HG02642 (cell line): ENCODE data around the gene DTD1.

Experiments
- ATAC-seq: cut with Tn5 transposase; IDR thresholded peaks from one replicate; pipeline ENCODE4 v1.9.1; 2021; ENCODE audit warnings: mild to moderate bottlenecking; ENCODE audit not compliant: unreplicated experiment, poor library complexity

Gene DTD1

DNA sequence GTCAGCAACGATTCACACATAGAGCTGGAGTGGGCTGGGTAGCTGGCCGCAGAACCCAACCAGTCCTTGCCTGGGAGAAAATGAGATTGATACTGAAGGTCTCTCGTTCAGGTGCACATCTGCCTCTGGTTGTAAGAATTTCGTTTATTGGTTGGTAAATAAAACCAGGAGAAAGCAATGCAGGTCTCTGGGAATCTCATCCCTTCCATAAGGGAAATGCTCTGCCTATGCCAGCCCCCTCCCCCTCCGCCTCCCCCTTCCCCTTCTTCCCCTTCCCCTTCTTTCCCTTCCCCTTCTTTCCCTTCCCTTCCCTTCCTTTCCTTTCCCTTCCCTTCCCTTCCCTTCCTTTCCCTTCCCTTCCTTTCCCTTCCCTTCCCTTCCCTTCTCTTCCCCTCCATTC lies 107.3 kb downstream of the DTD1 start:
- ATAC-seq, result no peak

DNA sequence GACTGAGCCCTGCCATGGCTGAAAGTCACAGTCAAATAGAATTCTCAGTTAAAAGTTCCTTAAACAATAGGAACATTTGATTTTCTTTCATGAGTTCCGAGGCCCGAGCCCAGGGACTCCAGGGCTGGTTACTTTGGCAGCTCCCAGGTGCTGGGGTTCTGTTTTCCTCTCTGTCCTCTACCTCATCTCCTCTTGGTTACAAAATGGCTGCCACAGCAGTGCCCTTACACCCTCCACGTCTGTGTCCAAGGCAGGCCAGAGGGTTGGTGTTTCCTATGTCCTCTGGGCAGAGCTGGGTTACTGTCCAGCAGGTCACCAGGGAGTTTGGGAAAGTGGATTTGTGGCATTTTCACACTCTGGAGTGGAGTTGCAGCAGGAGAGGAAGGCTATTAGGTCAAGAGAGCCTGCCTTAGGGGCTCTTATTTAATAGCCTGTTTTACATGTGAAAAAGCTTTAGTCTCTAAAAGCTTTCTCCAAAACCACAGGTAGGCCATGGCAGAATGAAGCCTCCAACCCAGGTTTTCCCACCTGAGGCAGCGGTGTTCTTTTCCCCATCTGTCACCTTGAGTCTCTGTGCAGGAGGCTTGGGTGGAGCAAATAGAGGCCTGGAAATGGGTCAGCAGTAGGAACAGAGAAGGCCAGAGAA lies 111.0 kb downstream of the DTD1 start:
- ATAC-seq, result no peak

DNA sequence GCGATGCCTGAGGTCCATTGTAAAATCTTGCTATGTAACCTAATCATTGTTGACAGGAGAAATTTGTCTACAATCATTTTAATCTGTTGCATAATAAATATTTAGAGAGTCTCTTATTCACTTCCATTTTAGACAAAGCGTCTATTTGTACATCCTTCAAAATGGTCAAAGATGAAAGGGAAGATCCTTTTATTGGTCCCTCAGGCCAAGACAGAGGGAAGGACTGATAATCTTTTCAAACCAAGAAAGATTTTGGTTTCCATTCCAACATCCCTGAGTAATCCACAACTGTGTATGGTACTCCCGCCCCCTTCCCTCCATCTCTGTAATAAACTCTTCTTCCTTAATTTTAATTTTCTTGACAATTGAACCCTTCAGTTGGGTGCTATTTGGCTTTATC lies 114.1 kb downstream of the DTD1 start:
- no peak for ATAC-seq

DNA sequence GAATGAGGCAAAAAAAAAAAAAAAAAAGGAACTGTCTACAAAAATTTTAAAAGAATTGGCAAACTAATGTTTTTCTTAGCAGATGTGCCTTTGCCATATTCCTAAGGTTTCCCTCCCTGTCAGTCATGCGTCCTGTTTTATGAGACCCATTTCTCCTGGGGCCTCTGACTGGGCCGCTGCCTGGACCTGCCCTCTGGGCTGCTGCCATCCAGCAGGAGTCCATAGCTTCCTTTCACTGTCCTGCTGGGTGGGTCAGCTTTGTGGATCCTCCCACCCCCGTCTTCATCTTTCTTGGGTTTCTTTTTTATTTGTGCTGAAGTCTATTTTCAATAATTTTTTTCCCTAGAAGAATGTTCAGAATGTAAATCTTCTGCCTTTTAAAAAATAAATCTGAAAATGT lies 114.9 kb downstream of the DTD1 start:
- ATAC-seq, result no peak

DNA sequence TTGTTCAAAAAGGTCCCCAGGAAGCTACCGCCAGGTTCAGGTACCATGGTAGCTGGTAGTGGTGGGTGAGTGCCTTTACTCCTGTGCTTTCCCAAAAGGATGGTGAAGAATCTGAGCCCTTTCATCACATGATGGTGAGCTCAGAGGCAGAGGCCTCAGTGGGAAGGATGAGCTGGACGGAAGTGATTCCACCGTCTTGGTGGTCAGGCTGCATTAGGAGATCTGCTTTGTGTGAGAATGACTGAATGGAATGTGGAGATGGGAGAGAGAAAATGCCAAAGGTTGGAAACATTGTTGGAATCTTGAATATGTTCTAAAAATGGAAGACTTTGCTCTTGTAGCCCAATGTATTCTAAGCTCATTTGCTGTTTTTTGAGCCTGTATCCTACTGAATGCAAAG lies 117.6 kb downstream of the DTD1 start:
- ATAC-seq, result no peak

DNA sequence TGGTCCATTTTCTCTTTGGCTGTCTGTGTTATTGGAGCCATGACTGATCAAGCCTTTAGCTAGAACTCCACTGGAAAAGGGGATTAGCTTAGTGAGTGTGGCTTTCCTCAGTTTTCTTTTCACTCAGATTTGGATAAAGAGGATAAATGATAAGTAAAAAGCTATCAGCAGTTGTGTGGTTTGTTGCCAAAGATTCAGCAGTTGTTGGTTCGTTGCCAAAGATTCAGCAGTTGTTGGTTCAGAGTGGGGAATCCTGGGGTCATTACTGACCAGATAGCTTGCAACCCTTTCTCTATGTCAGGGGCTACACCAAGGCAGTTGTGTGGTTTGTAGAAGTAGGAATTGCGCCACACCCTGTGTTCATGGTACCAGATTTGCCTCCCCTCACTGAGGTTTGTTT lies 118.1 kb downstream of the DTD1 start:
- no peak for ATAC-seq

DNA sequence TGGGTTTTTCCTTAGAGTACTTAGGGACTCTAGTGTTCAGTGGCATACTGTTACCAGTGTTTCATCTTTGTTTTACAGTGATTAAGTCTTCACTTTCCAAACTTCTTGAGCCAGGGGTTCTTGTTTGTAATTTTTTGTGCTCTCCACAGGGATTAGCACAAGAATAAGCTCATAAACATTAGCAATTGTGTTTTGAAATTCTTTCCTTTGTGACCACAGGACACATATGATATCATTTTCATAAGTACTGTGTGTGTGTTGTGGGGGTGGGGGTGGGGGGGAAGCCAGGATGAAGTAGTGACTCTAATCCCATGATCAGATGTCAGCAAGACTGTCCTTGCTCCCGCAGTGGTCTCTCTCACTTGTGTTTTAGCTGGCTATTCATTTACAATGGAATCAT lies 124.3 kb downstream of the DTD1 start:
- no peak for ATAC-seq

DNA sequence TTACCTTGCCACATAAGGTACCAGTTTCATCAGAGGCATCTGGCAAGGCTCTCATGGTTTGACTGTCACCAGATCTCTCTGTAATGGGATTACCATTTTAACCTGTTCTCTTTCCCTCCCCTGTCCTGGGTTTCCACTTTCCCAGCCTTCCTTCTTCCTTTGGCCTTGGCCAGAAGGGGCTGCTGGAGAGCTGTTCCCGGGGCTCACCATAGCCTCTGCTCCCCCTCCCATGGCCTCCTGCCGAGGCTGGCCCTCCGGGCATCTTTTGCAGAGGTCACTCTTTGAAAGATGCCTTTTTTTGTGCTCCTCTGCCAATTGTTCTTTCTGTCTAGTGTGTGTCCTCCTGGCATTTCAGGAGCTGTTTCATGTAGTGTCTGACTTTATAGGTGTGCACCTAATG lies 125.0 kb downstream of the DTD1 start:
- ATAC-seq, result no peak

DNA sequence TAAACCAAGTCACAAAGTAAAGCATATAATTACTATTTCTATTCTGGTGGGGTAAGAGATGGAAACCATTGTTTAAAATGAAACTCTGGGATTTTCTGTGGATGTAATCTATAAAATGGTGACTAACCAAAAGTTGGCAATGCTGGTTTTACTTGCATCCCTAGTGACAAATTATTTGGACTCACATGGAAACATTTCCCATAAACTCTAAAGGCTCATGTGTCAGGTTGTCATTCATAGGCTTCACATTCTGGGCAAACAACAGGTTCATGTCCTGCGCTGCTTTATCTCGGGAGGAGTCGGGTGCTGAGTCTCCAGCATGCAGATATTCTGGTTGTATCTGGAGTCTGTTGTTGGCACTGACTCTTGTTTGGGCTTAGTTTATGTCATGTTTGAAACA lies 127.7 kb downstream of the DTD1 start:
- ATAC-seq, result no peak

DNA sequence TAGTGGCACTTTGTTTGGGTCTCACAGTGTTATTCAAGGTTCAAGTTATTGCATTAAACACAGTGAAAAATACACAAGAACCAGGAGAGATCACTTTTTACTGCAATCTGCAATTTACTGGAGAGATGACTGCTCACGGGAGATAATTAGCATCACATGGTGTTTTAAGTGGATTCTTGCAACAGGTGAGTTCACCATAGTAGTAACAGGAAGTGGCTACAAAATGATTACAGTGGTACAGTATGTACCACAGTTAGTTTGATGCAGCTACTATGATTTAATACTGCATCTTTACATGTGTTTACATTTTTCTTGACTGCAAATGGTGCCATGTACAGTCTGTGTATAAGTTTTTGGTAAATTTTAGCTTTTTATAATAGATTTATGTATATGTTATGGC lies 129.2 kb downstream of the DTD1 start:
- no peak for ATAC-seq

DNA sequence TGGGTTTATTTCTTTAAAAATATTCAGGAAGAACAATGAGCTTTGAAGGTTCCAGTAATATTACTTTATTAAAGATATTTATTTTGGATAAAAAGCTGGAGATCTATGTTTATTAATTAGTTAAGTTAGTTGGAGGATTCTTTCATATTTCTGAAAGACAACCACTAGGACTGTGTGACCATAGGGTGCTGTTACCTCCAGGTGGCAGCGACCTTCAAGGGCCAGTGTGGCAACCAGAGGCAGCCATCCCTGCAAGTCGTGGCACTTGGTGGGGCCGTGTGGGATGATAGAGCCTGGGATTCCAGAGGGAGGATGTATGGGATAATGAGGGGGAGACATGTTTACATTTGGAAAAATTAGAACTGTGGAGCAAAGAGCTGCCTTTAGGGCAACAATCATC lies 130.3 kb downstream of the DTD1 start:
- ATAC-seq, result no peak

DNA sequence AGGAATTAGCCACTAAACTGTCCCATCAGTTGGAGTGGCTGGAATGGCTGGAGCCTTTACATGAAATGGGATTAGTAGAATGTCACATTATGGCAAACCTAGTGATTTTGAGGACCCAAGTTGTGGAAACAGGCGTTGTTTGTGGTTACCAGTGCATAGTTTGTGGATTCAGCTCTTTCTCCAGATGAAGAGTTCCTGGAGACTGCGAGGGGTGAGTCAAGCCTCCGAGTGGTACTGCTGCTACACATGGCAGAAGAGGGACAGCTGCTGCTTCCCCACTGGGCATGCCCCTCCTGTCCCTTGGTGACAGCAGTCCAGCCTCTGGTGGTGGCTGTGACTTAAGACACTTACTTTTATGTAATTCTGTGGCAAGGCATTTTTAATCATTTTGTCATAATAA lies 131.6 kb downstream of the DTD1 start:
- no peak for ATAC-seq

DNA sequence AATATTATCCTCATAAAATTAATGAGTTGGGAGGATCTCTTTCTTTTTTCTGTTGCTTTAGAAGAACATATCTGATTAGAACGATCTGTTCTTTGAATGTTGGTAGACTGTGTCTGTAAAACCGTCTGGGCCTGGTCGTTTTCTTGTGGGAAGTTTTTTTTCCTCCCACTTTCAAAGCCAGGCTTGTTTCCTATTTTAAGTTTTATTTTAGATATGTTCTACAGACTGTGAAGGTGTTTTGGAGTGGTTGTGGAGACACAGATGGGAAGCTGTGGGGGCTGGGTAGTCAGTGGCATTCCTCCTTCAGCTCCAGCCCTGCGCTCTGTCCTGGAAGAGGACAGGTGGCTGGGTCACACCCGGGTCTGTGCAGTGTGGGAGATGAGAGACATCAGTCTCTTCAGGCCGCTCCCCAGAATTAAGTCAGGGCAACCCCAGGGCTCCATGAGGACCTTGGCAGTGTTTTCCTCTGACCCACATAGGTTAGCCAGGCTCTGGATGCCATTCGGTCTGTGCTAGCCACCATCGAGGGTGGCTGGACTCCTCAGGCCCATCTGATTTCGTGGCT lies 133.8 kb downstream of the DTD1 start:
- ATAC-seq, result no peak

DNA sequence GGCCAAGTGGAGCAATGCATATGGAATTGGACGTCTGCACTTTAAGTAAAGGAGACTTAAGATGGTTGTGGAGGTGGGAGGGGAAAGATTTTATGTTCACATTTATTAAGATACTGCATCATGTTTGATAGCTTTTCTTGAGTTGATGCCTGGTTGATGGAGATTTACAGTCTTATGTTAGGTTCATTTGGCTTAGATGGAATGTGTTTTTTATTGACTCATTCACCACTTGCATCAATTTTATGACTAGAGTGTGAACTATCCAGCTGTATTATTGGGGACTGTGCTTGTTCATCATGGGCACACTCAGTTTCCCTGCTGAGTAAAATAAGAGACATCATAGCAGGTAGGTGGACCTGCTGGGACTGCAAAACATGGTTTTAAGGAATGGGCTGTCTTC lies 134.5 kb downstream of the DTD1 start:
- no peak for ATAC-seq

DNA sequence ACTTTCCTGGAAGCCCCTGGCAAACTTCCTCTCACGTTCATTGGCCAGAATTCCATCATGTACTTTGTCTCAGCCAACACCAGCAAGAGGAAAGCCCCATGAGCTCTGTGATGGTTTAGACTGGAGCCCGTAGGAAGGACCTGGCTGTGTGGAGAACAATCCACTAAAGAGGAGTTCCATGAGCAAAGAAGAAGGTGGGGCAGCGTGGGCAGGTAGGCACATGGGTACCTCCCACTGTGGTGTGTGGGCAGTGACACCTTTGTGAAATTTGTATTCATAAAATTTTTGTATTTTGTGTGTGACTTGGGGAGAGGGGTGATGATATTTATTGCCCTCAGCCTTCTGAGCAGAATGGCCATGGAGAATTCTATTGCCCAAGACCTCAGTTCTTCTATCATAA lies 136.2 kb downstream of the DTD1 start:
- no peak for ATAC-seq

DNA sequence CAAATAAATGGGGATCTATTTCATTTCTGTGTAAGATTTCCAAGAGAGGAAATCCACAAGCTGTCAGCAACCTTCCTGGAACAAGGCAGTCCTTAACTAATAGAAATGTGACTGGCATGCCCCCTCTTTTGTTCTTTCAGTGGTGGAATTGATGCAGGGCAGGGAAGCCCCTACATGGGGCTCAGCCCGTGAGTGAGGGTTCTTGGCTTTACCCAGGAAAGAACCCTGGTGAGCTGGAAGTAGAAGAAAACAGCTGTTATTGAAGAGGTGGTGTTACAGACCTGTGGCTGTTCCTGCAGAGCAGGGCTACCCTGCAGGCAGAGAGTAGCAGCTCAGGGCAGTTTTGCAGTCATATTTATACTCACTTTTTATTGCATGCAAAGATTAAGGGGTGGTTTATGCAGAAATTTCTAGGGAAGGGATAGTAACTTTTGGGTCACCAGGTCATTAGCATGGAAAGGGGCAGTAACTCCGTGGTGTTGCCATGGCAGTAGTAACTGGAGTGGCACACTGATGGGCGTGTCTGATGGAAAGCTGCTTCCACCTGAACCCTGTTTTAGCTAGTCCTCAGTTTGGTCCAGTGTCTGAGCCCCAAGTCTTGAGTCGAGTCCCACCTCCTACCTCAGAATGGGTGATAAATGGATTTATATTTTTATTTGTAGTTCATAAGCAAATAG lies 137.1 kb downstream of the DTD1 start:
- no peak for ATAC-seq

DNA sequence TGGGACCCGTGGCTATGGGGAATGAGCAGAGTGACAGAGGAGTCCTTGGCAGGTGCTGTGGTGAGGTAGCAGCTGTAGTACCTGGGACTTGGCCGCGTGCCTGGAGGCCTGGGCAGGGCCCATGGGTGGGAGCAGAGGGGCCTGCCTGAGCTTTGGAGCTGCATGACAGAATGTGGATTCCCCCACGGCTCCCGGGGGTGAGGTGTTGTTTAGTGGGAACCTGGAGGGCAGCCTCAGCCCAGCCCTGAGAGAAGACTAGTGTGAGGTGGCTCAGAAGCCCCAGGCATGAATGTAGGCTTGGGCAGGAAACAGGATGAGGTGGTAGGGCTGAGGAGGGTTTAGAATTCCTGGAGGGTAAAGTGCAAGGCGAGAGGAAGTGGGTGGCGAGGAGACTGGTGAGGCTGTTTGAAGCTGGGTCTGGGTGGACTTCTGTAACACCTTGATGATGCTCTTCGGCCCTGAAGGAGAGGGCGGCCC lies 139.2 kb downstream of the DTD1 start:
- no peak for ATAC-seq

DNA sequence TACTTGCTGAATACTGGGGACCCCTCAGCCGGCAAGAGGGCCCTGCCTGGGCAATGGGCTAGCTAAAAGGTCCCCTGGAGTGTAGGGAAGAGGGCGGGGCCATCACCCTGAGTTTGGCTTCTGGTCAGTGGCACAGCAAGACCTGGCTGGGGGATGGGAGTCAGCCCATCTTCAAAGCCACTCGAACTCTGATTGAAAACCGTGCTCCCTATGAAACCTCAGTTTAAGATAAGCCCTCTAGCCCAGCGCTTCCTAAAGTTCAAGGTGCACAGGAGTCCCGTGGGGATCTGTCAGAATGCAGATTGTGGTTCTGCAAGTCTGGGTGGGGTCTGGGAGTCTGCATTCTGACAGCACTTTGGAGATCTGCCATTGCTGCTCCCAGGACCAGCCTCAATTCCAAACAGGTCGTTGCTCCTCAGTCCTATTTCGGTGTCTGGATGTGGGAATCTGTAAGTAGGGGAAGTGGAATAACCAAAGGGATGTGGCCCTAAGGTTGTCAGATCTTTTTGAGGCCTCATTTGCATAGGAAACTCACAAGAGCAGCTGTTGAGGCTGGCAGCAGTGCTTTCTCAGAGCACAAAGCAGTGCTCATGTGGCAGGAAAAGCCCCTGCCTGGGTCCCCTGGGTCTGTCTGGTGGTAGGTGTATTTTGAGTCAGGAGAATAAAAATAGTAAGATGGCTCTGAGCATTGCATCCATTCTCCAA lies 140.5 kb downstream of the DTD1 start:
- peak; percentile 96 for ATAC-seq

DNA sequence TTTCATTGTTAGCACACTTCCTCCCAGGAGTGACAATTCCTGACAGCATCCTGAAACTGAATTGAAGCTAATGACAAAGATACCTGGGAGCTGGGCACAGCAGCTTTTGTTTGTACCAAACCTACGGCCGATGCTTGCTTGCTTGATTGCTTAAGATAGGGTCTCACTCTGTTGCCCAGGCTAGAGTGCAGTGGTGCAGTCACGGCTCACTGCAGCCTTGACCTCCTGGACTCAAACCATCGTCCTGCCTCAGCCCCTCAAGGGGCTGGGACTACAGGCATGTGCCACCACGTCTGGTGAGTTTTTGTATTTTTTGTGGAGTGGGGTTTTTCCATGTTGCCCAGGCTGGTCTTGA lies 141.0 kb downstream of the DTD1 start:
- ATAC-seq, result peak; percentile 41

DNA sequence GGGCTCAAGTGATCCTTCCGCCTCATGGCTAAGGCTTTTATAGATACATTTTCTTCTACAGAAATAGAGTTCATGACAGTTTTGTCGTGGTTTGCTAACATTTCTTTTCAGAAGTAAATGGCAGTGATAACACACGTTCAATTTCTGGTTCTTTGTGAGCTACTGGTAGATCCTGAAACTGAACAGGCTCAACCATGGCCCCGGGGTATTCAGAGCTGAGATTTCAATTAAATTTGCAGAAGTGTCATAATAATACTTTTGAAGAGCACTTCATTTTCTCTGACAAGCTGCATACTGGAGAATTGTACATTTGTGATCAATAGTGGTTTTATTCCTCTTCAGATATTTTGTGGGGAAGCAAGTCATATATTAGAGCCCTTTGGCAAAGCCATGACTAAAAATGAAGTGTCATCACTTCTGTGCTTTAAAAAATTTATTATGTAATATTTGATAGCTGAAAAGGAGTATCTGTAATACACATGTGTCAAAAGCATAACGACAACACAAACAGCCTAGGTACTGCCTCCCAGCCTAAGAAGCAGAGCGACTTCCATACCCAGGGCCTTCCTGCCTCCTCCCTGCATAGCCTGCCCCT lies 141.5 kb downstream of the DTD1 start:
- ATAC-seq, result no peak

DNA sequence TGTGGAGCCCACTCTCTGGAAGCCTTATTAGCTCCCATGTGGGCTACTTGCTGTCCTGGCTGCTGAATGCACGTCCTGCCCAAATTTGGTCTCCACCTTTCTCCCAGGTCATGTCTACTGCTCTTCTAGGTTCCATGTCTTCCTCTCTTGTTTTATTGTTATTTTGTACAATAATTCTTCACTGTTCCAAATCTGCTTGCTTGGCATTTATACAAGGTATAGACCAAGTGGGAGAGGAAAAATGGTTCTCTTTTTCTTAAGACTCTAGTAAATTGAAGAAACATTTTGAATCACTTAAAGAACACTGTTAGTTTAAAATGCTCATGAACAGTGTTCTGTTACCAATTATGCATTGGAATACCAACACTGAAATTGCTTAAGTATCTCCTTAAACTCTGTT lies 144.1 kb downstream of the DTD1 start:
- ATAC-seq, result no peak
